ENCODE results near the gene STOM.

STOM gene

GRCh38 chr9:121303456-121304451, 66.3 kb downstream of the STOM start:
- TF ChIP-seq L3MBTL2 (conservative IDR thresholded peaks at IDR 0.05) (no peak), LEF1 (IDR thresholded peaks at IDR 0.05; ENCODE audit: borderline replicate concordance) (no peak), FOXA1 (IDR thresholded peaks at IDR 0.05) (no peak), PKNOX1 (IDR thresholded peaks at IDR 0.05) (no peak), SP1 (IDR thresholded peaks at IDR 0.05) (no peak), CTBP1 (IDR thresholded peaks at IDR 0.05; ENCODE audit: borderline replicate concordance) (no peak), FOXM1 (IDR thresholded peaks at IDR 0.05; ENCODE audit: borderline replicate concordance) (no peak), BHLHE40 (IDR thresholded peaks at IDR 0.05; ENCODE audit: borderline replicate concordance) (no peak)
- CTCF ChIA-PET: no interaction called here
- POLR2A ChIA-PET: no interaction called here
- no peak for DNase-seq (ENCODE audit: extremely low spot score)

GRCh38 chr9:121302786-121303185, 67.3 kb downstream of the STOM start:
- no peak for DNase-seq (ENCODE audit: extremely low spot score)
- CTCF ChIA-PET: no interaction called here
- TF ChIP-seq ZNF384 (IDR thresholded peaks at IDR 0.05) (no peak), L3MBTL2 (conservative IDR thresholded peaks at IDR 0.05) (no peak), TARDBP (IDR thresholded peaks at IDR 0.05) (no peak), FOXM1 (IDR thresholded peaks at IDR 0.05; ENCODE audit: borderline replicate concordance) (no peak), SUZ12 (IDR thresholded peaks at IDR 0.05) (no peak), NFRKB (IDR thresholded peaks at IDR 0.05) (no peak), LEF1 (IDR thresholded peaks at IDR 0.05; ENCODE audit: borderline replicate concordance) (no peak), BHLHE40 (IDR thresholded peaks at IDR 0.05; ENCODE audit: borderline replicate concordance) (no peak), CTBP1 (IDR thresholded peaks at IDR 0.05; ENCODE audit: borderline replicate concordance) (no peak), ELF4 (IDR thresholded peaks at IDR 0.05) (no peak), ARNT (IDR thresholded peaks at IDR 0.05) (no peak), FOXA1 (IDR thresholded peaks at IDR 0.05) (no peak), FOXK2 (IDR thresholded peaks at IDR 0.05) (no peak), PKNOX1 (IDR thresholded peaks at IDR 0.05) (no peak), HDGF (IDR thresholded peaks at IDR 0.05; ENCODE audit: borderline replicate concordance) (no peak), SP1 (IDR thresholded peaks at IDR 0.05) (no peak)
- POLR2A ChIA-PET: no interaction called here

GRCh38 chr9:121302341-121302740, 67.7 kb downstream of the STOM start:
- CTCF ChIA-PET: no interaction called here
- POLR2A ChIA-PET: no interaction called here
- DNase-seq (ENCODE audit: extremely low spot score): no peak
- TF ChIP-seq CTBP1 (IDR thresholded peaks at IDR 0.05; ENCODE audit: borderline replicate concordance) (no peak), PKNOX1 (IDR thresholded peaks at IDR 0.05) (no peak), NFRKB (IDR thresholded peaks at IDR 0.05) (no peak), ELF4 (IDR thresholded peaks at IDR 0.05) (no peak), FOXK2 (IDR thresholded peaks at IDR 0.05) (no peak), L3MBTL2 (conservative IDR thresholded peaks at IDR 0.05) (no peak), HDGF (IDR thresholded peaks at IDR 0.05; ENCODE audit: borderline replicate concordance) (no peak), SP1 (IDR thresholded peaks at IDR 0.05) (no peak), ZNF384 (IDR thresholded peaks at IDR 0.05) (no peak), LEF1 (IDR thresholded peaks at IDR 0.05; ENCODE audit: borderline replicate concordance) (no peak), ARNT (IDR thresholded peaks at IDR 0.05) (no peak), FOXM1 (IDR thresholded peaks at IDR 0.05; ENCODE audit: borderline replicate concordance) (no peak)

GRCh38 chr9:121301881-121302286, 68.2 kb downstream of the STOM start:
- ChIA-PET POLR2A (no interaction called here), CTCF (no interaction called here)
- TF ChIP-seq FOXM1 (IDR thresholded peaks at IDR 0.05; ENCODE audit: borderline replicate concordance) (no peak), ELF4 (IDR thresholded peaks at IDR 0.05) (no peak), ZNF384 (IDR thresholded peaks at IDR 0.05) (no peak), SP1 (IDR thresholded peaks at IDR 0.05) (no peak), FOXK2 (IDR thresholded peaks at IDR 0.05) (no peak), CTBP1 (IDR thresholded peaks at IDR 0.05; ENCODE audit: borderline replicate concordance) (no peak), ARNT (IDR thresholded peaks at IDR 0.05) (no peak), BHLHE40 (IDR thresholded peaks at IDR 0.05; ENCODE audit: borderline replicate concordance) (no peak), HDGF (IDR thresholded peaks at IDR 0.05; ENCODE audit: borderline replicate concordance) (no peak), SUZ12 (IDR thresholded peaks at IDR 0.05) (no peak), FOXA1 (IDR thresholded peaks at IDR 0.05) (no peak), PKNOX1 (IDR thresholded peaks at IDR 0.05) (no peak), L3MBTL2 (conservative IDR thresholded peaks at IDR 0.05) (no peak), NFRKB (IDR thresholded peaks at IDR 0.05) (no peak), LEF1 (IDR thresholded peaks at IDR 0.05; ENCODE audit: borderline replicate concordance) (no peak), TARDBP (IDR thresholded peaks at IDR 0.05) (no peak)
- no peak for DNase-seq (ENCODE audit: extremely low spot score)

Data from HEK293T (cell line).